PC-9 (cell line): Measurements from ENCODE around the gene TRIP13. TPM values are rescaled to one million over a fixed set of nuclear protein-coding genes. Genes with fewer than 3 reads are reported as not detected.

Experiments used
- BruUV-seq: library from RNA; stranded (reverse); fragments of 400-500 nt; replicated peaks from 2 replicates; lab custom pipeline; 2021; lab: Mats Ljungman, UMichigan
- CTCF ChIA-PET: fragments of 300-600 bp; sonication (Branson Sonifier 250); formaldehyde crosslinking; loops from one replicate; lab custom pipeline; 2022; ENCODE audit warnings: antibody characterized with exemption; lab: Charles Lee
- POLR2A ChIA-PET: fragments of 300-600 bp; sonication (Branson Sonifier 250); formaldehyde crosslinking; loops from one replicate; lab custom pipeline; 2022; ENCODE audit warnings: antibody characterized with exemption; ENCODE audit not compliant: unreplicated experiment; lab: Charles Lee
- DNase-seq, 2 experiments: peaks; one replicate each; pipeline versions ENCODE4 v3.0.0 to v3.0.0-alpha.2; 2015 to 2022; ENCODE audit warnings: mixed read lengths in 1 of 2
- H2AFZ ChIP-seq: fragments of 200-600 bp; sonication (generic); 2 replicates; pipeline ENCODE4 v1.8.1; 2017; ENCODE audit warnings: antibody characterized with exemption
- H3F3A ChIP-seq: fragments of 200-600 bp; sonication (generic); 2 replicates; pipeline ENCODE4 v1.8.1; 2017; ENCODE audit warnings: antibody characterized with exemption, mild to moderate bottlenecking, low read depth; ENCODE audit not compliant: insufficient read depth
- H3K27ac ChIP-seq: fragments of 200-600 bp; sonication (generic); 2 replicates; pipeline ENCODE4 v1.6.1; 2016; ENCODE audit warnings: mixed run types
- H3K27me3 ChIP-seq: fragments of 200-600 bp; sonication (generic); 2 replicates; pipeline ENCODE4 v1.6.1; 2016; ENCODE audit warnings: low read depth, mixed run types; ENCODE audit not compliant: insufficient read depth
- H3K36me3 ChIP-seq: fragments of 200-600 bp; sonication (generic); 2 replicates; pipeline ENCODE4 v1.6.1; 2016; ENCODE audit warnings: low read depth, mixed run types
- H3K4me1 ChIP-seq: fragments of 200-600 bp; sonication (generic); replicated peaks from 2 replicates; pipeline ENCODE4 v1.6.1; 2016; ENCODE audit warnings: mixed run types; ENCODE audit not compliant: insufficient read depth
- H3K4me2 ChIP-seq: fragments of 200-600 bp; sonication (generic); 2 replicates; pipeline ENCODE4 v1.6.1; 2017; ENCODE audit warnings: mixed run types
- H3K4me3 ChIP-seq: fragments of 200-600 bp; sonication (generic); 2 replicates; pipeline ENCODE4 v1.6.1; 2016; ENCODE audit warnings: mixed run types
- H3K79me2 ChIP-seq: fragments of 200-600 bp; sonication (generic); 2 replicates; pipeline ENCODE4 v1.6.1; 2017; ENCODE audit warnings: low read depth, mixed run types
- H3K9me2 ChIP-seq: fragments of 200-600 bp; sonication (generic); 2 replicates; pipeline ENCODE4 v1.8.1; 2017; ENCODE audit warnings: mild to moderate bottlenecking; ENCODE audit not compliant: insufficient read depth
- H3K9me3 ChIP-seq: fragments of 200-600 bp; sonication (generic); 2 replicates; pipeline ENCODE4 v1.8.1; 2016; ENCODE audit warnings: low read depth; ENCODE audit not compliant: insufficient read depth
- H4K20me1 ChIP-seq: fragments of 200-600 bp; sonication (generic); 2 replicates; pipeline ENCODE4 v1.8.1; 2017; ENCODE audit not compliant: insufficient read depth
- CTCF ChIP-seq: fragments of 200-600 bp; sonication (generic); conservative IDR thresholded peaks from 2 replicates; pipeline ENCODE4 v1.6.1; 2017; ENCODE audit warnings: mixed run types, antibody characterized with exemption, mild to moderate bottlenecking, moderate library complexity
- EZH2 ChIP-seq: fragments of 200-600 bp; sonication (generic); IDR thresholded peaks from 2 replicates; pipeline ENCODE4 v1.8.0; 2017; ENCODE audit warnings: antibody characterized with exemption, low read depth
- intact Hi-C: fragments of 100-400 bp; cut with micrococcal nuclease; formaldehyde crosslinking; loops from one replicate; pipeline ENCODE4 v1.10.0; 2022; ENCODE audit not compliant: unreplicated experiment
- total RNA-seq: library from RNA; stranded (reverse); gene quantifications from 2 replicates; pipeline ENCODE4 v1.2.3, GENCODE V29; 2021

TRIP13 gene
- total RNA-seq, 1 experiment from 2014 or later, result 74.0 TPM

GRCh38 chr5:959581-960531 lies 67.2 kb downstream of the TRIP13 start:
- Histone ChIP-seq H3K79me2 (no peaks in the 10 kb centered on the region), H3K4me2 (no peak overlapping the region), H2AFZ (no peak overlapping the region), H3F3A (no peaks in the 10 kb centered on the region), H3K27me3 (peaks cover 97% of the 10 kb centered on the region), H3K27ac (no peak overlapping the region), H3K4me3 (no peak overlapping the region), H3K36me3 (no peaks in the 10 kb centered on the region), H3K9me2 (no peaks in the 10 kb centered on the region), H3K9me3 (no peaks in the 10 kb centered on the region), H3K4me1 (no peaks in the 10 kb centered on the region), H4K20me1 (peaks cover 4% of the 10 kb centered on the region; the same call in 1 of the 2 replicates)
- TF ChIP-seq EZH2 (no peak), CTCF (no peak)
- intact Hi-C loops, result no loop called here
- POLR2A ChIA-PET, result interaction anchor here (0.6 kb wide), 1 partner anchor 22 kb away, joined by 3 read pairs; no protein-coding TSS in a partner anchor
- BruUV-seq, result no TSS peak
- DNase-seq, result no peak
- CTCF ChIA-PET, result interaction anchor here (1.1 kb wide), 1 partner anchor 36 kb away, joined by 3 read pairs; no protein-coding TSS in a partner anchor

GRCh38 chr5:960551-960950 lies 67.9 kb downstream of the TRIP13 start:
- no peaks in the 10 kb centered on the region for H3F3A ChIP-seq
- BruUV-seq, result no TSS peak

More at GRCh38 chr5:960551-960950, 67.9 kb downstream of the TRIP13 start:
- no peaks in the 10 kb centered on the region for H3K36me3 ChIP-seq
- intact Hi-C loops, result no loop called here
- peaks cover 4% of the 10 kb centered on the region; the same call in 1 of the 2 replicates for H4K20me1 ChIP-seq
- H3K27ac ChIP-seq, result no peak overlapping the region
- H2AFZ ChIP-seq, result no peak overlapping the region
- H3K9me3 ChIP-seq, result no peaks in the 10 kb centered on the region
- H3K4me2 ChIP-seq, result no peak overlapping the region
- DNase-seq, result no peak
- POLR2A ChIA-PET, result interaction anchor here (0.6 kb wide), 1 partner anchor 22 kb away, joined by 3 read pairs; no protein-coding TSS in a partner anchor
- TF ChIP-seq EZH2 (no peak), CTCF (no peak)
- H3K4me3 ChIP-seq, result no peak overlapping the region
- CTCF ChIA-PET, result no interaction called here
- H3K79me2 ChIP-seq, result no peaks in the 10 kb centered on the region
- no peaks in the 10 kb centered on the region for H3K9me2 ChIP-seq
- H3K27me3 ChIP-seq, result peaks cover 97% of the 10 kb centered on the region
- H3K4me1 ChIP-seq, result no peaks in the 10 kb centered on the region
